Stimulated activated CD8-positive, alpha-beta memory T cell treated with anti-CD3 and anti-CD28 coated beads, Interleukin-4, amount 100 ng/mL, for 1 hour (primary cell): ENCODE measurements around the gene CRYBB3.

ENCODE experiments used
- DNase-seq, 2 donors: peaks; one replicate each; pipeline ENCODE4 v3.0.0-alpha.2; 2020; ENCODE audit warnings: low read depth in 2 of 2, low spot score in 1 of 2

Gene CRYBB3

DNA sequence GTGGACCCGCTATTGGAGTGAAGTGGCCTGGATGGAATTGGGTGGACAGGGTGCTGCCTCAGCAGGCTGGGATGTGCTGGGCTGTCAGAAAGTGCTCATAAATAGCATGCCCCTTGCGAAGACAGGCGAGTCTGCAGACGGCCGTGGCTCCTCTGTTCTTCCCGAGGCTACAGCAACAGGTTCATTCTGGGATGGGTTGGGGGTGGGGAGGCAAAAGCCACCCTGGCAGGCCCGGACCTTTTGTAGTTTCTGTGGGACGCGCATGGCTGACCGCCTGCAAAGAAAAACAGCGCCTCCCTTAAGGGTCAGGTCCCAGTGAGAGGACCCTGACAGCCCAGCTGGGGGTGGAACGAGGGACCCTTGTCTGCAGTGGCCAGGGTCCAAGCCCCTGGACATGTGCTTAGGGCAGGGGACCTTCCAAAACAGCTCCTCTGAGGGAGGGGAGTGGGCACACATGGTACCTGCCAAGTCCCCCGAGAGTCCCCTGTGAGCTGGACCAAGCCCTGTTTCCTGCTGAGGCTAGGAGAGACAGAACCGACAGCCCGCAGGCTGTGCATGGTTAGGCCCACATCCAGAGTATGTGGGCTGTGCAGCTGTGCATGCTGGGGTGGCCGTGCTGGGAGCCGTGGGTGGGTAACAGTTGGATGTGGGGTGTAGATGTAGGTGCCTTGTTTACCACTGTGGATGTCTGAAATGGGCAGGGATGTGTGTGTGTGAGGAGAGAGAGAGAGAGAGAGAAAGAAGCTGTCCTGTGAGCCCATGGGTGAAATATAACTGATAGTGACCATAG lies at the start of gene CRYBB3:
Gene CRYBB3 (plus strand): TSS at position 128 of the 790 bp plus-strand sequence. CDS start 1,539 bp downstream, outside the sequence.
- no peak for DNase-seq

DNA sequence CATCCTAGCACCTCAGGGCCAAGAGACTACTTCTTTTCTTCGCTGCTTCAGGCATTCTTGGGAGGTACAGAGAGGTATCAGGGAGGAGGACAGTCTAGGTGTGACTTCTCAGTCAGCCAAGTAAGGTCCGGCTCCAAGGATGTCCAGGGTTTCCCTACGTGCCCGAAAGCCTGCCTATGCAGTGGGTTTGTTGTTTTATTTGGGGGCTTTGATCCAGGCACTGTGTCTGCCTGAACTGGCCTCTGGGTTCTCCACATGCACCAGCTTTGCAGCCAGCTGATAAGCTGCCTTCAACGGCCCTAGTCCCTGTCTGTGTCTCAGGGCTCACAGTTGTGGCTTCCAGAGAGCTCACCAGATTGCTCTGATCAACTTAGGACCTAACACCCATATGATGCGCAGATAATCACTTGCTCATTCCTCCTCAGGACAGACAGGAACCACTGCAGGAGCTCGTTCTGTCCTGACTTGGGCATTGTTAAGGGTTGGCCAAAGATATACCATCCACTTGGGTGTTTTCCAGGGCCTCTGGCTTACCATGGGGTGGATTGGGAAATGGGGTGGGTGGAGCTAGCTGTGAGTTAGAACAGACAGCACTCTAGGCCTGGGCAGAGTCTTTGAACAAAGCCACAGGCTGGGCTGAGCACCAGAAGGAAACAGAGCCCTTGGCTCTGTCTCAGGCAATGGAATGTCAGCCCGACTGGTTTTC lies 45.5 kb upstream of the CRYBB3 start:
- DNase-seq = no peak

DNA sequence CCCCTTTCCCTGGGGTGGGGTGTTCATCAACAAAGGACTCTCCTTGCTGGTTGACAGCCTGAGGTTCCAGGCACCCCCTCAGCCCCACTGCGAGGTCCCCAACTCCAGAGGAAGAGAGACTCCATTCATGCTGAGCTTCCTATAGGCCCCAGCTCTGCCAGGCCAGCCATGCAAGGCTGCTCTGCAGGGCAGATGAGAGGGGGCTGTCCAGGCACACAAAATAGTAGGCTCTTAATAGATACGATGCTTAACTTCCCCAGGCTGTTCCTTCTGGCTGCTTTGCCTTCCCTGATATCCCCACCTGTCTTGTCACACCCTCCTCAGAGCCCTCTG lies 45.0 kb upstream of the CRYBB3 start:
- DNase-seq = no peak

- no peak for DNase-seq
Measured at GRCh38 chr22:25156736-25157135, 42.9 kb upstream of the CRYBB3 start.

DNA sequence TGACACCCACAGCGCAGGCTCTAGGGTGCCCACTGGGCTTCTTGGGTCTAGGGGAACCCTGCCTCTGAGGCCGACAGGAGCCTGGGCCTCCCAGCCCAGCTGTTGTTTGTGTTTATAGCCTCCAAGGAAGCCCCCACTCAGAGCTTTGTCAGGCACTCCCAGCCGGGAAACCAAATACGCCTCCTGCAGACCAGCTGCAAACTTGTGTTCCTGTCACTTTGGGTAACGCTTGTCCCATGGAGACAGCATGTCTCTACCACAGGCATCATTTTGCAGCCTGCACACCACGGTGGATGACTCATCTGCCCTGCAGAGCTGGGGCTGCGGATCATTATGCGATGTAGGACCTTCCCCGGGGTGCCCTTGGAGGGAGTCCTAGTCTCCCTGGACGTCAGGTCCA lies 40.6 kb upstream of the CRYBB3 start:
- no peak for DNase-seq

DNA sequence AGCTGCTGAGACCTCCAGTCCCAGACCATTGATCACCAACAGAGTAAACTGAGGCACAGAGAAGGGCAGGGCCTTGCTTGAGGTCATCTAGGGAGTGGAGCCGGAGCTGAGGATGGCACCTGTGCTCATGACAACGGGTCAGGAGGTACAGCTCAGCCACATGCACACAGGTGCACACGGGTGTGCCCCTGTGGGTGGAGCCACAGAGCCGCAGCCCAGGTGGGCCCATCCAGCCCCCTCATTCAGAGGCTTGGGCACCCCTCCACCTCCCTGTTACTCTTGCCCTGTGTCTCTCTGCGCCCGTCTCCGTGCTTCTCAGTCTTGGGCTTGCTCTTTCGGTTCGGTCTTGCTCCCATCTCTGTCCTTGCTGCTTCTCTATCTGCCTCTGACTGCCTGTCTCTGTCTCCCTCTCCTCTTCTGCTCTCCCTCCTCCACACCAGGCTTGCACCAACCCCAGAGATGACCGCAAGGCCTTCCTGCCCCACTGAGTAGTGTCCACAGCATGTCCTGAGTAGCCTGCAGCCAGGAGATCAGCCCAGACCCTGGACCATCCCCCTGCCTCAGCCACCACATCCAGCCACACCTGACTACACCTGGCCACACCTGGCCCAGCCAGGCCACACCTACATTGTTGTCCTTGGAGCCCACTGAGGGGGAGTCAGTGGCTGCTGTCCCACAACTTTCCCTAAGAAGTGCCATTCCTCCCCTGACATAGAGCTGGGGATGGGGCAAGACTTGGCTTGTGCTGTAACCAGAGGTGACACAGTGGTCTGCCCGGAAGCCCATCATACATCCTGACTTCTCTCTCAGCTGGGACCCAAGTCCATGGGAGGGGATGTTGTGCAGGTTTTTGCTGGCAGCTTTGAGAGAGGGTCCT lies 39.3 kb upstream of the CRYBB3 start:
- no peak for DNase-seq

DNA sequence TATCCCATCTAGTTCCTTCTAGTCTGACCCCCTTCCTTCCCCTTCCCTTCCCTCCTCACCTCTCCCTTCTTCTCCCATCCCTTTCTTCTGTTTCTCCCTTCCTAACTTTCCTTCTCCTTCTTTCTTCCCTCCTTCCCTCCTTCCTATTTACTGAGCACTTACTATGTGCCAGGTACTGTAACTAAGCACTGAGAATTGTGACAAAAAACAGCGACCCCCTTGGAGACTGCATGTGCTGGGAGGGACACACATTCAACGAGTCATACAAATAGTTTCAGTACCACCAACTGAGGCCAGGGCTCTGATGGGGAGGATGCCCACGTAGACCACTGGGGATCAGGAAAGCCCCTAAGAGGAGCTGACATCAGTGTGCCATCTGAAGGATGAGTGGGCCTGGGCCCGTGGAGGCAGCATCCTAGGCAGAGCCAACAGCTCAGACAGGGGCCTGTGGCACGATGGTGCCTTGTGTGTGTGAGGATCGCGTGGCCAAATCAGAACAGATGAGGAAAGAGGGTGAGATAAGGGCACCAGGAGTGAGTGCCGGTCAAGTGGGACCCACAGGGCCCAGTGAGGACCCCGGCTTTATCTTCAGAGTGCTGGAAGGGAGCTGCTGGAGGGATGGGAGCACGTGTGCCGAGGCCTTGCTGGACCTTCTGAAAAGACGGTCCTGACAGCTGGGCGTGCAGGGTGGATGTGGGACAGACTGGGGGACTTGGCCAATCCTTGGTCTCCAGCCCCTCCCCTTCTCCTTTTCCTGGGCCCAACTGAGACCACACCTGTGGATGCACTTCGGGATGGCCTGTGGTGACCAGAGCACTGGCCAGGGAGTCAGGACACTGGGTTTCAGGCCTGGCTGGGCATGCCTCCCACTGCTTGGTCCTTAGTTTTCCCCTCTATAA lies 38.4 kb upstream of the CRYBB3 start:
- no peak for DNase-seq

DNA sequence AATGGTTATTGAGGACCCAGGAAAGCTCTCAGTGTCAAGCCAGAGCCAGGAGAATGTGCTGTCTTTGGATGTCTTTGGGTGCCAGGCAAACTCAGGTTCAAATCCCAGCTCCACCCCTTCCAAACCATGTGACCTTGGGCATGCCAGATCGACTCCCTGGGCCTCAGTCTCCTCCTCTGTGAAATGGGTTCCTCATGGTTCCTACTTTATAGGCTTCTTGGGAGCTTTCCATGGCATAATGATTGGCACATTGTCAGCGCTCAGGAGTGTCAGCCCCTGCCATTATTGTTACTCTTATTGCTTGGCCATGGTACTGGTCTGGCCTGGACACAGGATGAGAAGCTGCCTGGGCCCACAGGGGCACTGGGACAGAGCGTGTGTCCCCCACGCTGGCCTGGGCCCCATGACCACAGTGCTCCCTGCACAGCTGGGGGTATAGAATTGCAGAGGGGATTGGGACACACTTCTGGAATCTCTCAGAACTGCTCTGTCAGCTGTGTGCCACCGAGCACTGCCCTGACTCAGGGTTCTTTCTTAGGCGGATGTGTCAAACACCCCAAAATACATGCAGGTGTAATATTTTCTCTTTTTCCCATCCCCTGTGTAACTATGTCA lies 37.6 kb upstream of the CRYBB3 start:
- DNase-seq = no peak

DNA sequence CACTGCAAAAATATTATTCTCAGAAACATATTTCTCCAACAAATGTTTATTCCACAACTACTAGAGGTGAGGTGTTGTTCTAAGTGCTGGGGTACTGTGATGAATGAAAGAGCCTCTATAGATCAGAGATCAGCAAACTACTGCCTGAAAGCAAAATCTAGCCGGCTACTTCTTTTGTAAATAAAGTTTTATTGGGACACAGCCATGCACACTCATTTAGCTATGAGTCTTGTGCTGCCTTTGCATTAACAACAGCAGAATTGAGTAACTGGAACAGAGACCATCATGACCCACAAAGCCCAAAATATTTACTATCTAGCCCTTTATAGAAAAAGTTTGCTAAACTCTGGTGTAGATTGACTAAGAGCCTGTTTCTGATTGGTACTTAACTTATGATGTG lies 37.1 kb upstream of the CRYBB3 start:
- DNase-seq = no peak

GRCh38 chr22:25165785-25166184 lies 33.9 kb upstream of the CRYBB3 start:
- DNase-seq = no peak

GRCh38 chr22:25166266-25167040 lies 33.2 kb upstream of the CRYBB3 start:
- no peak for DNase-seq

- no peak for DNase-seq
Measured at GRCh38 chr22:25167082-25167481, 32.6 kb upstream of the CRYBB3 start.

DNA sequence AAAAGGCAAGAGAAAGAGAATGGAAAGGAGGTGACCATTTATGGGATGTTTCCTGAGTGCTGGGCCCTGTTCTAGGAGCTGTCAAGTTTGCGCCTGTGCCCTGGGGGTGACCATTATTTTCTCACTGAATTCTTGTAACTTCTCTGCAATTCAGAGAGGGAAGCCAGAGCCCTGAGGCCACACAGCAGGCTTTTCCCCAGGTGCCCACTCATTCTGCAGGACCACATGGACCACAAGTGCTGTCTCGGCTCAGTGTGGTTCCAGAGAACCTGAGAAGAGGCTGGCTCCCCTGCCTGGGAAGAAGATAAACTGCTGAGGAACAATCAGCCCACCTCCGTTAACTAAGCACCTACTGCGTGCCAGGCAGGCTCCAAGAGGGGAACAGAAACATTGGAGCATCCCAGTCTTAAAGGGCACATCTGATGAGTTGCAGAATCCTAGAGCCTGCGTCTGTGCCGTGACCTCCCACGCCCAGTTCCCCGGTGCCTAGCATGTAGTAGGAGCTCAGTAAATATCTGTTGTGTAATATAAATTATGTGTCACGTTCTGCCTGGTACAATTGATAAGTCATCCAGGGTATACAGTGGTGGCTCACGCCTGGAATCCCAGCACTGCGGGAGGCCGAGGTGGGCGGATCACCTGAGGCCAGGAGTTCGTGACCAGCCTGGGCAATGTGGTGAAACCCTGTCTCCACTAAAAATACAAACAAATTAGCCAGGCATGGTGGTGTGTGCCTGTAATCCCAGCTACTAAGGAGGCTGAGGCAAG lies 31.6 kb upstream of the CRYBB3 start:
- no peak for DNase-seq

- no peak for DNase-seq
Measured at GRCh38 chr22:25169278-25170031, 30.2 kb upstream of the CRYBB3 start.

DNA sequence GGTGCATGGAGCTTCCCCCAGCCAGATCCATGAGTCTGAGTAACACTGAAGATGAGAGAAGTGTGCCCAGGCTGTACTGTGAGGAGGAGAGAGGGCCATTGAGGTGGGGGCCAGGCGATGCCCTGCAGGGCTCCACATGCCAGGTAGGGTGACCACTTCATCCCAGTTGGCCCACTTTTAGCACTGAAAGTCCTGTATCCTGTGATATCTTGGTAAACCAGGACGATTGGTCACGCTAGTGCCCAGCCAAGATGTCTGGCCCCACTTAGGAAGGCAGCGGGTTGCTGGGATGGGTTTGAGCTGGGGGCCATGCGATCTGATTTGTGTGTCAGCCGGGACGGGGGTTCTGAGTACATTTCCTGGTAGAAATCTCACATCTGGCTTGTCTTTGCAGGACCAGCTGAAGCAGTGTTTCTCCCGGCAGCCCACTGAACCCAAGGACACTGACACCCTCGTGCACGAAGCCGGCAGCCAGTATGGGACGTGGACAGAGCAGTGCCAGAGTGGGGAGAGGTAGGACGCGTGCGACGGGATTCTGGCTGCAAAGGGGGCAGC lies 29.2 kb upstream of the CRYBB3 start:
- no peak for DNase-seq

GRCh38 chr22:25172153-25172552 lies 27.5 kb upstream of the CRYBB3 start:
- no peak for DNase-seq

GRCh38 chr22:25174156-25174887 lies 25.3 kb upstream of the CRYBB3 start:
- no peak for DNase-seq
